Tibial nerve (tissue), 4 donors: ENCODE measurements around the gene TRAPPC3. TPM values are rescaled to one million over a fixed set of nuclear protein-coding genes. Genes with fewer than 3 reads are reported as not detected.

Experiments used
- DNase-seq, 2 donors: peaks; one replicate each; pipeline ENCODE4 v3.0.0-alpha.2; 2019; ENCODE audit warnings: low spot score in 2 of 2
- H3K27ac ChIP-seq, 4 donors: fragments of 200-600 bp; sonication (generic) in 3 of 4; one replicate each; pipeline ENCODE4 v1.5.1; 2017 to 2019; ENCODE audit warnings: mild to moderate bottlenecking in 1 of 4
- H3K27me3 ChIP-seq, 2 donors: fragments of 200-600 bp; sonication (generic) in 1 of 2; one replicate each; pipeline versions ENCODE4 v1.5.1 to v1.6.0; 2017 to 2019
- H3K36me3 ChIP-seq, 3 donors: fragments of 200-600 bp; sonication (generic); one replicate each; pipeline ENCODE4 v1.5.1; 2018 to 2019
- H3K4me1 ChIP-seq, 4 donors: fragments of 200-600 bp; sonication (generic) in 3 of 4; one replicate each; pipeline ENCODE4 v1.5.1; 2017 to 2019
- H3K4me3 ChIP-seq, 4 donors: fragments of 200-600 bp; sonication (generic) in 3 of 4; one replicate each; pipeline ENCODE4 v1.5.1; 2017 to 2019; ENCODE audit warnings: mild to moderate bottlenecking in 1 of 4, moderate library complexity in 1 of 4
- H3K9me3 ChIP-seq, 4 donors: fragments of 200-600 bp; sonication (generic) in 3 of 4; one replicate each; pipeline ENCODE4 v1.5.1; 2017 to 2019
- CTCF ChIP-seq, 5 experiments: fragments of 200-600 bp in 3 of 5; fragments of 450-650 bp in 2 of 5; sonication (generic) in 3 of 5; IDR thresholded peaks; one replicate each; pipeline ENCODE4 v1.5.1; 2016 to 2019; ENCODE audit warnings: antibody characterized with exemption in 5 of 5, mild to moderate bottlenecking in 3 of 5, moderate library complexity in 2 of 5
- EP300 ChIP-seq, 2 donors: sonication (generic); formaldehyde crosslinking; IDR thresholded peaks; one replicate each; pipeline ENCODE4 v1.6.1; 2017; ENCODE audit warnings: antibody characterized with exemption in 2 of 2, mild to moderate bottlenecking in 1 of 2
- POLR2A ChIP-seq, 2 donors: fragments of 450-650 bp; IDR thresholded peaks; one replicate each; pipeline ENCODE4 v1.6.1; 2017; ENCODE audit warnings: antibody characterized with exemption in 2 of 2, mild to moderate bottlenecking in 2 of 2, moderate library complexity in 2 of 2
- WGBS, 2 donors: methylation state at CpG; one replicate each; pipeline ENCODE4 v1.1.5; 2018; 5-methylcytosine and 5-hydroxymethylcytosine counted together
- total RNA-seq, 4 donors: library from RNA; depleted of rRNA; stranded (reverse); fragments of >200 nt; gene quantifications; one replicate each; pipeline ENCODE4 v1.1.0, GENCODE V29; 2016

Gene TRAPPC3
- total RNA-seq, 4 donors from 2014 or later: 48.0 to 90.4 (median 69.1) TPM

GRCh38 chr1:36107394-36107793, 41.9 kb downstream of the TRAPPC3 start:
- 62% methylated on average over 9 of the region's 9 CpGs for WGBS, 2 donors
- no peaks in the 10 kb centered on the region for H3K9me3 ChIP-seq
- H3K27ac ChIP-seq: peak overlapping the region in 2 of 4 donors; percentile 49 to 72
- no peak for TF ChIP-seq EP300 (IDR thresholded peaks at IDR 0.05)
- TF ChIP-seq CTCF (IDR thresholded peaks at IDR 0.05): no peak
- TF ChIP-seq POLR2A (IDR thresholded peaks at IDR 0.05): no peak
- H3K36me3 ChIP-seq: no peaks in the 10 kb centered on the region
- peaks cover 0 to 34% (median 3%) of the 10 kb centered on the region in 4 donors for H3K4me1 ChIP-seq
- no peak for DNase-seq
- H3K27me3 ChIP-seq: no peaks in the 10 kb centered on the region
- H3K4me3 ChIP-seq: no peak overlapping the region

GRCh38 chr1:36106269-36106668, 43.0 kb downstream of the TRAPPC3 start:
- no peaks in the 10 kb centered on the region for H3K27me3 ChIP-seq

DNA sequence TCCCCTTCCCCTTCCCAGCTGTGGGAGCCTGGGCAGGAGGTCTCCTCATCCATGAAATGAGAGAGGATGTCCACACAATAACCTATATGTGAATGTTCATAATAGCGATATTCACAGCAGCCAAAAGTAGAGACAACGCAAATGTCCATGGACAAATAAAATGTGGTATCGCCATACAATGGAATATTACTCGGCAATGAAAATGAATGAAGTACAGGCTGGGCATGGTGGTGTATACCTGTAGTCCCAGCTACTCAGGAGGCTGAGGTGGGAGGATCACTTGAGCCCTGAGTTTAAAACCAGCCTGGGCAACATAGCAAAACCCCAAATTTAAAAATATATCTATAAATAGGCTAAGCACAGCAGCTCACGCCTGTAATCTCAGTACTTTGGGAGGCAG, 47.7 kb downstream of the TRAPPC3 start:
- Histone ChIP-seq H3K4me1 (peaks cover 0 to 31% (median 4%) of the 10 kb centered on the region in 4 donors), H3K9me3 (no peaks in the 10 kb centered on the region), H3K27me3 (no peaks in the 10 kb centered on the region), H3K36me3 (peaks cover 0 to 8% (median 0%) of the 10 kb centered on the region in 3 donors), H3K4me3 (no peak overlapping the region), H3K27ac (no peak overlapping the region)
- 98% methylated on average over 5 of the region's 5 CpGs for WGBS, 2 donors
- no peak for DNase-seq
- TF ChIP-seq EP300 (IDR thresholded peaks at IDR 0.05) (no peak), CTCF (IDR thresholded peaks at IDR 0.05) (no peak), POLR2A (IDR thresholded peaks at IDR 0.05) (no peak)

More at GRCh38 chr1:36106269-36106668, 43.0 kb downstream of the TRAPPC3 start:
- WGBS, 2 donors: 32 to 43% methylated on average over 5 of the region's 5 CpGs
- H3K36me3 ChIP-seq: no peaks in the 10 kb centered on the region
- no peaks in the 10 kb centered on the region for H3K9me3 ChIP-seq
- TF ChIP-seq POLR2A (IDR thresholded peaks at IDR 0.05): no peak
- TF ChIP-seq EP300 (IDR thresholded peaks at IDR 0.05): no peak
- no peak for TF ChIP-seq CTCF (IDR thresholded peaks at IDR 0.05)
- no peak overlapping the region for H3K4me3 ChIP-seq
- peaks cover 0 to 34% (median 3%) of the 10 kb centered on the region in 4 donors for H3K4me1 ChIP-seq
- H3K27ac ChIP-seq: peak overlapping the region in 1 of 4 donors; percentile 17
- DNase-seq: no peak

GRCh38 chr1:36100376-36100775, 48.9 kb downstream of the TRAPPC3 start:
- Histone ChIP-seq H3K27ac (peak overlapping the region in 3 of 4 donors; percentile 8 to 66 (median 38)), H3K4me1 (peaks cover 0 to 40% (median 4%) of the 10 kb centered on the region in 4 donors), H3K4me3 (no peak overlapping the region), H3K27me3 (no peaks in the 10 kb centered on the region), H3K36me3 (peaks cover 0 to 19% (median 0%) of the 10 kb centered on the region in 3 donors), H3K9me3 (no peaks in the 10 kb centered on the region)
- DNase-seq: no peak
- 8 to 27% methylated on average over 6 of the region's 6 CpGs for WGBS, 2 donors
- TF ChIP-seq POLR2A (IDR thresholded peaks at IDR 0.05) (no peak), EP300 (IDR thresholded peaks at IDR 0.05) (no peak), CTCF (IDR thresholded peaks at IDR 0.05) (no peak)

GRCh38 chr1:36099681-36100341, 49.5 kb downstream of the TRAPPC3 start:
- DNase-seq: peak; percentile 69 to 84
- H3K27ac ChIP-seq: peak overlapping the region in 3 of 4 donors; percentile 8 to 66 (median 38)
- H3K4me3 ChIP-seq: no peak overlapping the region
- H3K4me1 ChIP-seq: peaks cover 0 to 45% (median 4%) of the 10 kb centered on the region in 4 donors
- WGBS, 2 donors: 25 to 28% methylated on average over 15 to 16 of the region's 18 CpGs
- TF ChIP-seq CTCF (IDR thresholded peaks at IDR 0.05) (peak; percentile 60 to 97 (median 75)), EP300 (IDR thresholded peaks at IDR 0.05) (no peak)
- H3K36me3 ChIP-seq: peaks cover 0 to 23% (median 0%) of the 10 kb centered on the region in 3 donors
- no peaks in the 10 kb centered on the region for H3K27me3 ChIP-seq
- no peaks in the 10 kb centered on the region for H3K9me3 ChIP-seq
